Measurements from ENCODE around the gene COL5A1.

DNA sequence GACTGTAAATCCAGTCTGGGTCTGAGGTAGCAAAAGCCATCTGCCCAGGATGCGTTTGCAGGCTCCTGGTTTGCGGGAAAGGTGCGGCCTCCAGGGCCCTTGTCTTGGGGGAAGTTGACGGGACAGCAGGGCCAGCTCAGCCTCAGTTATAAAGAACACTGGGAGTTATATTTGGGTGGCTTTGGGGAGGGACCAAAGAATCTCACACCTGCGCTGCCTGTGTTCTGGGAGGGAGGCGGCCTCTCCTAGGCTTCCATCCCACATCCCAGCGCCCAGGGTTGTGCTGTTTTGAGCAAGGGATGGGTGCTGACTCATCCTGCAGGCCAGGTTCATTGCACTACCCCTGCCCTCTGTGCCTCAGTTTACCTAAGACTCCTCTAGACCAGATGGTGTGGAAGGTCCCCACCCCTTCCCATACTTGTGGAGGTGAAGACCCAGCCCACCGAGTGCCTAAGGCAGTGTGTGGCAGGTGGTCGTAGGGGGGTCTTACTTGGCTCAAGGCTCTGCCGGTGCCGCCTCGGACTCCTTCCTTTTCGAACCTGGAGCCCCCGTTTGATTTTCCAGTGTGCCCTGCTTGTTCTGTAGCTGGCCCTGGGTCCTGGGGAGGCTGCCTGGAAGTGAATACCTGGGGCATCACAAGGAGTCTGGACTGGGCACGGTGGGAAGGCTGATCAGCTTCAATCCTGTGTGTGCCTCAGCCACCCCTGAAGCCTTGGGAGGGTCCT, 199.7 kb downstream of the COL5A1 start:
- TF ChIP-seq, protein P1, sequence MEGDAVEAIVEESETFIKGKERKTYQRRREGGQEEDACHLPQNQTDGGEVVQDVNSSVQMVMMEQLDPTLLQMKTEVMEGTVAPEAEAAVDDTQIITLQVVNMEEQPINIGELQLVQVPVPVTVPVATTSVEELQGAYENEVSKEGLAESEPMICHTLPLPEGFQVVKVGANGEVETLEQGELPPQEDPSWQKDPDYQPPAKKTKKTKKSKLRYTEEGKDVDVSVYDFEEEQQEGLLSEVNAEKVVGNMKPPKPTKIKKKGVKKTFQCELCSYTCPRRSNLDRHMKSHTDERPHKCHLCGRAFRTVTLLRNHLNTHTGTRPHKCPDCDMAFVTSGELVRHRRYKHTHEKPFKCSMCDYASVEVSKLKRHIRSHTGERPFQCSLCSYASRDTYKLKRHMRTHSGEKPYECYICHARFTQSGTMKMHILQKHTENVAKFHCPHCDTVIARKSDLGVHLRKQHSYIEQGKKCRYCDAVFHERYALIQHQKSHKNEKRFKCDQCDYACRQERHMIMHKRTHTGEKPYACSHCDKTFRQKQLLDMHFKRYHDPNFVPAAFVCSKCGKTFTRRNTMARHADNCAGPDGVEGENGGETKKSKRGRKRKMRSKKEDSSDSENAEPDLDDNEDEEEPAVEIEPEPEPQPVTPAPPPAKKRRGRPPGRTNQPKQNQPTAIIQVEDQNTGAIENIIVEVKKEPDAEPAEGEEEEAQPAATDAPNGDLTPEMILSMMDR (IDR thresholded peaks at IDR 0.05) = no peak
- TF ChIP-seq POLR2AphosphoS5 (IDR thresholded peaks at IDR 0.05) (no peak), POLR2A (IDR thresholded peaks at IDR 0.05) (no peak)

All from upper lobe of left lung (tissue), 4 donors.